ENCODE measurements around the gene ANKFN1. TPM values are rescaled to one million over a fixed set of nuclear protein-coding genes. Genes with fewer than 3 reads are reported as not detected.

The ANKFN1 gene
- total RNA-seq, 1 donor from 2014 or later = not detected

GRCh38 chr17:56291226-56291805, 138.0 kb downstream of the ANKFN1 start:
- H4K20me1 ChIP-seq (ENCODE audit: insufficient read depth, low read length) = no peaks in the 10 kb centered on the region
- H3K9me3 ChIP-seq (ENCODE audit: insufficient read depth, low read depth, low read length) = no peaks in the 10 kb centered on the region
- Mint-ChIP-seq H3K27ac (ENCODE audit: unreplicated experiment) (no peak overlapping the region), H3K4me3 (ENCODE audit: unreplicated experiment) (no peak overlapping the region), H3K4me1 (ENCODE audit: low read depth, unreplicated experiment) (peaks cover 6% of the 10 kb centered on the region), H3K9me3 (ENCODE audit: unreplicated experiment) (no peaks in the 10 kb centered on the region), H3K36me3 (ENCODE audit: low read depth, unreplicated experiment) (no peaks in the 10 kb centered on the region), H3K27me3 (ENCODE audit: low read depth, unreplicated experiment) (no peaks in the 10 kb centered on the region)
- no peaks in the 10 kb centered on the region for H3K79me2 ChIP-seq (ENCODE audit: insufficient read depth, low read length)
- H3K36me3 ChIP-seq (ENCODE audit: insufficient read depth, low read length) = no peaks in the 10 kb centered on the region
- H3K27ac ChIP-seq (ENCODE audit: low read depth, low read length) = no peak overlapping the region
- no peak overlapping the region for H3K9ac ChIP-seq (ENCODE audit: low read length)
- no peak overlapping the region for H2AFZ ChIP-seq (ENCODE audit: low read depth, low read length)
- FAIRE-seq = no peak
- no peaks in the 10 kb centered on the region for H3K27me3 ChIP-seq (ENCODE audit: insufficient read depth, low read length)
- no peak overlapping the region for H3K4me2 ChIP-seq (ENCODE audit: low read length)
- DNase-seq (ENCODE audit: low read depth) = no peak
- no peak overlapping the region for H3K4me3 ChIP-seq (ENCODE audit: insufficient read depth, low read depth, low read length)
- TF ChIP-seq CTCF (IDR thresholded peaks at IDR 0.05; ENCODE audit: insufficient read depth, low read depth, low read length) = no peak
- no peak for TF ChIP-seq EZH2 (IDR thresholded peaks at IDR 0.05; ENCODE audit: insufficient read depth, low read length)
- H3K4me1 ChIP-seq (ENCODE audit: insufficient read depth, low read length) = peaks cover 8% of the 10 kb centered on the region

GRCh38 chr17:56292010-56292409, 138.7 kb downstream of the ANKFN1 start:
- peaks cover 6% of the 10 kb centered on the region for H3K4me1 Mint-ChIP-seq (ENCODE audit: low read depth, unreplicated experiment)
- H3K4me3 Mint-ChIP-seq (ENCODE audit: unreplicated experiment) = no peak overlapping the region
- Histone ChIP-seq H4K20me1 (ENCODE audit: insufficient read depth, low read length) (no peaks in the 10 kb centered on the region), H3K79me2 (ENCODE audit: insufficient read depth, low read length) (no peaks in the 10 kb centered on the region), H3K27ac (ENCODE audit: low read depth, low read length) (no peak overlapping the region), H3K9me3 (ENCODE audit: insufficient read depth, low read depth, low read length) (no peaks in the 10 kb centered on the region), H3K36me3 (ENCODE audit: insufficient read depth, low read length) (no peaks in the 10 kb centered on the region), H3K4me3 (ENCODE audit: insufficient read depth, low read depth, low read length) (no peak overlapping the region), H3K4me1 (ENCODE audit: insufficient read depth, low read length) (peaks cover 8% of the 10 kb centered on the region), H3K4me2 (ENCODE audit: low read length) (peak overlapping the region; percentile 39), H3K27me3 (ENCODE audit: insufficient read depth, low read length) (no peaks in the 10 kb centered on the region), H3K9ac (ENCODE audit: low read length) (no peak overlapping the region), H2AFZ (ENCODE audit: low read depth, low read length) (no peak overlapping the region)
- FAIRE-seq = peak; percentile 58
- peak; percentile 74 for DNase-seq (ENCODE audit: low read depth)
- H3K9me3 Mint-ChIP-seq (ENCODE audit: unreplicated experiment) = no peaks in the 10 kb centered on the region
- no peaks in the 10 kb centered on the region for H3K36me3 Mint-ChIP-seq (ENCODE audit: low read depth, unreplicated experiment)
- no peaks in the 10 kb centered on the region for H3K27me3 Mint-ChIP-seq (ENCODE audit: low read depth, unreplicated experiment)
- H3K27ac Mint-ChIP-seq (ENCODE audit: unreplicated experiment) = no peak overlapping the region
- no peak for TF ChIP-seq CTCF (IDR thresholded peaks at IDR 0.05; ENCODE audit: insufficient read depth, low read depth, low read length)

DNA sequence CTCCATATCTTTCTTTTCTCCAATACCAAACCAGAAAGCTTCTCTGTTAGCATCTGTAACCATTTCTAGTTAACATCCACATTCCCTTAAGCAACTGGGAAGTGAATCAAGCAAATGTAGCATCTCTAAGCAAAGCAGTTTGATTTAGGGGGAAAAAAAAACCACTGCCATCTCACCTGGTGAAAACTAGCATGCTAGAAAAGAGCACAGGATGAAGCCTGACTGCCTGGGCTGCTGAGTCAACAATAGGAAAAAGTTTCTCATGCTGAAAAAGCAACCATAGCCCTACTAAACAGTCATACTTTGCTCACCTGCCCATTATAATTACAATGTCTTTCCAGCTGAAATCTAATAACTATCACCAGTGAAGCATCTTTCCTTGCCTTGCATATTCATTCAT, 139.3 kb downstream of the ANKFN1 start:
- Histone ChIP-seq H3K79me2 (ENCODE audit: insufficient read depth, low read length) (no peaks in the 10 kb centered on the region), H4K20me1 (ENCODE audit: insufficient read depth, low read length) (no peaks in the 10 kb centered on the region), H3K36me3 (ENCODE audit: insufficient read depth, low read length) (no peaks in the 10 kb centered on the region), H3K9me3 (ENCODE audit: insufficient read depth, low read depth, low read length) (no peaks in the 10 kb centered on the region), H2AFZ (ENCODE audit: low read depth, low read length) (no peak overlapping the region), H3K27ac (ENCODE audit: low read depth, low read length) (no peak overlapping the region), H3K4me3 (ENCODE audit: insufficient read depth, low read depth, low read length) (no peak overlapping the region), H3K4me1 (ENCODE audit: insufficient read depth, low read length) (peaks cover 8% of the 10 kb centered on the region), H3K4me2 (ENCODE audit: low read length) (peak overlapping the region; percentile 39), H3K27me3 (ENCODE audit: insufficient read depth, low read length) (no peaks in the 10 kb centered on the region), H3K9ac (ENCODE audit: low read length) (no peak overlapping the region)
- DNase-seq (ENCODE audit: low read depth) (peak; percentile 9), FAIRE-seq (no peak)
- TF ChIP-seq CTCF (IDR thresholded peaks at IDR 0.05; ENCODE audit: insufficient read depth, low read depth, low read length) = no peak
- TF ChIP-seq EZH2 (IDR thresholded peaks at IDR 0.05; ENCODE audit: insufficient read depth, low read length) = no peak
- H3K36me3 Mint-ChIP-seq (ENCODE audit: low read depth, unreplicated experiment) = no peaks in the 10 kb centered on the region
- H3K27me3 Mint-ChIP-seq (ENCODE audit: low read depth, unreplicated experiment) = no peaks in the 10 kb centered on the region
- no peak overlapping the region for H3K27ac Mint-ChIP-seq (ENCODE audit: unreplicated experiment)
- peaks cover 6% of the 10 kb centered on the region for H3K4me1 Mint-ChIP-seq (ENCODE audit: low read depth, unreplicated experiment)
- no peak overlapping the region for H3K4me3 Mint-ChIP-seq (ENCODE audit: unreplicated experiment)
- H3K9me3 Mint-ChIP-seq (ENCODE audit: unreplicated experiment) = no peaks in the 10 kb centered on the region
